Measurements from ENCODE around the gene ACTN3.

The ACTN3 gene

DNA sequence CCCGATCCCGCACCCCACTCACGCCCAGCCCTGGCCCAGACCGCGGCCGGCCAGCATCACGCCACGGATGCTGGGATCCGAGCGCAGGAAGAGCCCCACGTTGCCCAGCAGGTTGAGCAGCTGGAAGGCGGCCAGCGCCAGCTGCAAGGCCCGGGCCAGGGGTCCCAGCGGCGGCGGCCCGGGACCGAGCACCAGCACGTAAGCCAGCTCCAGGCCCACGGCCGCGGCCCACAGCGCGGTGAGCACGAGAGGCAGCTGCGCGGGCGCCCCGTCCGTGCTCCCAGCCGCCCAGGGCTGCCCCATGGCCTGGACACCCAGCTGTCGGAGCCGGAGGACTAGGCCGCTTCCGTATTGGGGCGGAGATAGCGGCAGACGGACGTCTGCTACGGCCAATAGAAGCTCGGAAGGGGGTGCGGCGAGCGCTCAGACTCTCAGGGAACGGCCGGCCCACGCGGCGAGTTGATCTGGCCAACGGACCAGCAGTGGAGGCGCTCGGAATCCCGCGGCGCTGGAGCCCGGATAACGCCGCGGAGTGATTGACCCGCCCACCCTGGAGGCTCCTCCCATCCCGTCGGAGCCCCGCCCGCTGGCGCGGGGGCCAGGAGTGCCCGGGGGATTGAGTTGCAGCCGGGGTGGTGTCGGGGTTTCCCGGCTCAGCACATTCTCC lies 869 bp upstream of the ACTN3 start, which contains the start of gene ZDHHC24:
Gene ZDHHC24 (minus strand): TSS at position 348 of the 667 bp plus-strand sequence. CDS start 45 bp downstream, at position 303.
- DNase-seq: peak; percentile 85

DNA sequence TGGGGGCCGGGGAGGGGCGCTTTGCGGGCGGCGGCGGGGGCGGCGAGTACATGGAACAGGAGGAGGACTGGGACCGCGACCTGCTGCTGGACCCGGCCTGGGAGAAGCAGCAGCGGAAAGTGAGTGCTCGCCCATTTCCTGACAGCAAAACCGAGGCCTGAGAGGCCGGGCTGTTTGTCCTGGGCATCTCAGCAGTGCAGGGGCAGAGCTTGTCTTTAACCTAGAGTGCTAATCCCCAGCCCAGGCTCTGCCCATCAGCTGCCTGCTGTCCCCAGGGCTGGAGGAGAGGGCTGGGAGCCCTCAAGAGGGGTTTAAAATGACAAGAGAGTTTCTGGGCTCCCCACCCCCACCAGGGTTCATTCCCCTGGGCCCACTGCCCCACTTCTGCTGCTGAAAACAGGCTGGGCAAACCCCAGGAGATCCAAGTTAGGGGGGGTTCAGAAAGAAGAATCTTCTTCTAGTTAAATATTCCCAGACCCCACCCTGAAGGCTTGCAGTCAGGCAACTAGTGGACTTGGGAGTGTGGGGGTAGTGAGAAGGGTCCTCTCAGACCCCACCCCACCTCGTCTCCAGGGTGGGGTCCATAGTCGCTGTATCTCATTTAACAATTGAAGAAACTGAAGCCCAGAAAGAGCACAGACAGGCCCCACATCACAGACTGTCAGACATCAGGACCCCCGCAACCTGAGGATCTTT lies 411 bp downstream of the ACTN3 start:
- DNase-seq: no peak

GRCh38 chr11:66547662-66548009 lies 933 bp downstream of the ACTN3 start:
- no peak for DNase-seq

DNA sequence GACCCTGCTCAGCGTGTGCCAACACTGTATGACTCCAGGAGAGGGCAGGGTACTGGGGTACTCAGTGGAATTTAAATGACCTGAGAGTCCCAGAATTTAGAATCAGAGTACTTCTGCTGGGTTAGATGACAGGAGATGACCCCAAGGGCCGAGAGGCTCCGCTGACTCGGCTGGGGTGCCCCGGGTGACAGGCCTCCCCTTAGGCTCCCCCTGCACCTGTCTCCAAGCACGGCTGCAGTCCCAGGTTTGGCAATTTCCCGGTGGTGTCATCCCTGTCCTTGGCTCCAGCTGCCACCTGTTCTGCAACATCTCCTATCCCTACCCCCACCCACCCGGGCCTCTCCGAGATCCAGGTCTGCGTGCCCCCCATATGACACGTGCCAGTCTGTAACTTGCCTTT lies 1.3 kb downstream of the ACTN3 start:
- DNase-seq: no peak

GRCh38 chr11:66548774-66549630 lies 2.3 kb downstream of the ACTN3 start:
- DNase-seq: no peak

DNA sequence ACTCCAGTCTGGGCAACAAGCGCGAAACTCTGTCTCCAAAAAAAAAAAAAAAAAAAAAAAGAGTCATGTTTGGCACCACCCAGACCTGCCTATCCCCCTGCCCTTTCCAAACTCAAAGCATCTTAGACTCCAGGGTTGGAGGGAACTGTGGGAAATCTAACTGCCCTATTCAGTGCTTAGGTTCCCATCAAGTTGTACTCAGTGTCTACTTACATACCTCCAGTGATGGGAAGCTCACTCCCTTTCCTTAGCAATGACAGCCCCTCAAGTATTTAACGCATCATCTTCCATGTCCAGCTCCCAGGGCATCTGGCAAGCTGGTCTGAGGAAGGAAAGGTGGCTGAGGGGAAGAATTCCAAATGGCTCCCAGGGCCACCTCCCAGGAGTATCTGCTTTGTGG lies 3.0 kb downstream of the ACTN3 start:
- DNase-seq: no peak

DNA sequence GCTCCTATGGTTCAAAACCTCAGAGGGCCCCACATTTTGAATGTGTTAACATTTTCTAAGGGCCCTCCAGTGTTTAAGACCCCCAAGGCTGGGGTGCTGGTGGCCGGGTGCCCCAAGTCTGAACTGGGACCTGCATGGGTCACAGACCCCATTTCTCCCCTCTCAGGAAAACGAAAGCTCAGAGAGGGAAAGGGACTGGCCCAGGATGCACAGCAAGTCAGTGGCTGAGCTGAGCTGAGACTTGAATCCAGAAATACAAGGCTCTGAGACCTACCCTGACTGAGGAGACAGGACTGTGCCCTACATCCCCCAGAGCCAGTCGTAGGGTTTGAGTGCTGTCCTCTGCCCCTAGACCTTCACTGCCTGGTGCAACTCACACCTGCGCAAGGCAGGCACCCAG lies 4.2 kb downstream of the ACTN3 start:
- DNase-seq: no peak

GRCh38 chr11:66554602-66555001 lies 7.9 kb downstream of the ACTN3 start:
- no peak for DNase-seq

DNA sequence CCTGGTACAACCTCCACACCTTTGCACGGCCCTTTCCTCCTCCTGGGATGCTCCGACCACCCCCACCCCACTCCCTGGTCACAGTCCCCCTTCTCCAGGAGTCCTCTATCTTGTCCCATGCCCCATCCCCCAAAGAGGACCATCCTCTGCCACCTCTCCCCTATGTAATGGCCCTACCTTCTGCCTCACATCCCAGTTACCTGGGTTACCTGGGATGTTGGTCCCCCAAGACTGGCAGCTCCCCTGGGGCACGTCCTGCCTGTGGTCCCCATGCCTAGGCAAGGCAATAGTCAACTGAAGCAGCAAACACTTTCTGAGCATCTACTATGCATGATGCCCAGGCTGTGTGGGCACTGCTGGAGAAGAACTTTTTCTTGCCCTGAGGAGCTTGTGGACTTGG lies 8.7 kb downstream of the ACTN3 start:
- DNase-seq: no peak

GRCh38 chr11:66556086-66556485 lies 9.4 kb downstream of the ACTN3 start:
- DNase-seq: no peak

DNA sequence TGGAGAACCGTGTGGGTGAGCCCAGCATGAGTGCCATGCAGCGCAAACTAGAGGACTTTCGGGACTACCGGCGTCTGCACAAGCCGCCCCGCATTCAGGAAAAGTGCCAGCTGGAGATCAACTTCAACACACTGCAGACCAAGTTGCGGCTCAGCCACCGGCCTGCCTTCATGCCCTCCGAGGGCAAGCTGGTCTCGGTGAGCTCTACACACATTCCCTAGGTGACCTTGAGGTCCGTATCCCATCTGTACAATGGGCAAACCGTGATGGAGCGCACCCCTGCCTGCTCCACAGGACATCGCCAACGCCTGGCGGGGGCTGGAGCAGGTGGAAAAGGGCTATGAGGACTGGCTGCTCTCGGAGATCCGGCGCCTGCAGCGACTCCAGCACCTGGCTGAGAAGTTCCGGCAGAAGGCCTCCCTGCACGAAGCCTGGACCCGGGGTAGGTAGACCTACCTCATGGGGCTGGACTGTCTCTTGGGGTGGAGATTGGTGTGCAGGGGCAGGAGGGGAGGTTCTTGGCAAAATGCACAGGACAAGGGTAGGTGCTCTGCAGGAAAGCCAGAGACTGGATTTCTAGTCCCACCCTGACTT lies 11.1 kb downstream of the ACTN3 start:
- DNase-seq: no peak

- DNase-seq: no peak
Observed at GRCh38 chr11:66559142-66559865, 12.6 kb downstream of the ACTN3 start.

- no peak for DNase-seq
Observed at GRCh38 chr11:66559866-66560676, 13.4 kb downstream of the ACTN3 start.

GRCh38 chr11:66561178-66561974 lies 14.7 kb downstream of the ACTN3 start:
- no peak for DNase-seq

GRCh38 chr11:66561975-66562248 lies 15.2 kb downstream of the ACTN3 start:
- DNase-seq: no peak

DNA sequence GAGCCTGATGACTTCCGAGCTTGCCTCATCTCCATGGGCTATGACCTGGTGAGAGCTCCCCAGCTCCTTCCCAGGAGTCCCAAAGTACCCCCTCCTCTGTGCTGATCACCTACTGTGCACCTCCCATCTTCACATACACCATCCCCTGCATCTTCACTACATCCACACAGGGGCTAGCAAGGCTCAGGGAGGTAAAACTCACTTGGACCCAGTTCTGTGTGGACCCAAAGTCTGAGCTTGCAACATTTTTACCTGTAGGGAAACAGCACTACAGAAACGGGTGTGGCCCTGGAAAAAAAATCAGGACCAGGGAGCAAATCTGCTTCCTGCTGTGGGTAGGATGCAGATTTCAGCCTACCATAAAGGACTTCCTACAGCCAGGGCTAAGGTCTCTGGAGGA lies 15.6 kb downstream of the ACTN3 start:
- no peak for DNase-seq

DNA sequence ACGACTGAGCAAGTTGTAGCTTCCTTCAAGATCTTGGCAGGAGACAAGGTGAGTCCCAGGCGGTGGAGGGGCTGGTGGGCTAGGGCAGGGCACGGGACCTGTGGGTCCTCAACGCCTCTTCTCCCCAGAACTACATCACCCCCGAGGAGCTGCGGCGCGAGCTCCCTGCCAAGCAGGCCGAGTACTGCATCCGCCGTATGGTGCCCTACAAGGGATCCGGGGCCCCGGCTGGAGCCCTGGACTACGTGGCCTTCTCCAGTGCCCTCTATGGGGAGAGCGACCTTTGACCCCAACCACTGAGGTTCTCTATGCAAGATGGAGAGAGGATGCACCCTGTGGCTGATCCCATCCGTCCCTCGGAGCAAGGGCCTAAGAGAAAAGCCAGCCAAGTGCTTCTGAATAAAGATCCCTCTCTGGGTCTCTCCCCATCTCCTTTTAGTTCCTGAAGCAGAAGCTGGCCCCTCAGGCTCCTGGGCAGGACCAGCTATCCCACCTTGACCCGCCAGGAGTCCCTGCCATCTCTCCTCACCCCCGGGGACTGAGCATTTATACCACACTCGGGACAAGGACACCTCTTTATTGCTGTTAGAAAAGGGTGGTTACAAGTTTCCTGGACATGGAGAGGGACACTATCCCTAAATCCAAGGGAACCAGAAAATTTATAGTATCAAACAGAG lies 16.3 kb downstream of the ACTN3 start:
- DNase-seq: no peak

DNA sequence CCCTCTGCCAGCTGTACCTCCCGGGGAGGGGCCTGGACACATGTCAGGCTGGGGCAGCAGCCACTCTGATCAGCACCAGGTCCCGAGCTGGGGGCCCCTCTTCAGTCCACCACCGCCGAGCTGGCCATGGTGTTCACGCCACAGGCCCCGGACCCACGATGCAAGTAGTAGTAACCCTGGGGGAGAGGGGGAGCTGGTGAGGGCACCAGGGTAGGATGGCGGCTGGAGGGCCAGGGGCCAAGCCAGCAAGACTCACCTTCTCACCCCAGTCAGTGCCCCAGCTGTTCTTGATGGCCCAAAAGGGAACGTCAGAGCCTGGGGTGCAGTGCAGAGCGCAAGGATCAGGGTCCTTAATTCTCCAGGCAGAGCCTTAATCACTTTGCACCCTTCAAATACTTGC lies 17.1 kb downstream of the ACTN3 start:
- no peak for DNase-seq

GRCh38 chr11:66564538-66564937 lies 17.8 kb downstream of the ACTN3 start:
- DNase-seq: no peak

- DNase-seq: no peak
Observed at GRCh38 chr11:66564984-66565383, 18.3 kb downstream of the ACTN3 start.

- DNase-seq: no peak
Observed at GRCh38 chr11:66566221-66566620, 19.5 kb downstream of the ACTN3 start.

All from NCI-H1417 treated with DMSO at 0.1 percent for 48 hours (cell line).